Measurements from ENCODE around the gene SLC7A6OS. TPM values are rescaled to one million over a fixed set of nuclear protein-coding genes. Genes with fewer than 3 reads are reported as not detected.

SLC7A6OS gene
- total RNA-seq, 1 experiment from 2014 or later, result 16.0 TPM

DNA sequence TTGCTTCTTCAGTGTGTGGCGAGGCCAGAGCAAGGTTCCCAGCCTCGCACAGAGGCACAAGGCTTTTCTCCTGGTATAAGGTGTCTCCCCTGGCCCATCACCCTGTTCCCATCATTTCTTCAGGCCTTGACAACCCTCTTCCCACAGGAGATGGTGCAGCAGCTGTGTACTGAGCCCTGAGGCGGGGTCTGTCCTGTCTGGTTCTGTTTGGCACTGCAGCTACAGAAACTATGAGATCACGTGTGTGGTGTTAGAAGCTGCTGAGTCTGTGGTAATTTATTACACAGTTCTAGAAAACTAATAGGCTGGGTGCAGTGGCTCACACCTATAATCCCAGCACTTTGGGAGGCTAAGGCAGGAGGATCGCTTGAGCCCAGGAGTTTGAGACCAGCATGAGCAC, 58.4 kb downstream of the SLC7A6OS start:
- Histone ChIP-seq H3K9me3 (ENCODE audit: control insufficient read depth, insufficient read depth, low read depth, low read length) (no peaks in the 10 kb centered on the region), H3K4me3 (ENCODE audit: low read depth in 2 of 2, low read length in 2 of 2) (no peak overlapping the region), H3K27ac (ENCODE audit: low read length) (no peak overlapping the region), H3K36me3 (ENCODE audit: control insufficient read depth, insufficient read depth, low read length) (no peaks in the 10 kb centered on the region), H3K27me3 (ENCODE audit: control insufficient read depth, insufficient read depth, low read length) (no peaks in the 10 kb centered on the region), H3K4me1 (ENCODE audit: control insufficient read depth, insufficient read depth, low read length) (no peaks in the 10 kb centered on the region)
- ChIA-PET CTCF (interaction anchor here (0.5 kb wide), 1 partner anchor 1377 kb away, joined by 5 read pairs; no protein-coding TSS in a partner anchor), POLR2A (no interaction called here)
- ATAC-seq (no peak), DNase-seq (ENCODE audit: low read depth, low spot score) (no peak)
- intact Hi-C loops (cut with micrococcal nuclease; ENCODE audit: unreplicated experiment) (no loop called here), in situ Hi-C loops (cut with HindIII; ENCODE audit: low pct_unique_long_range_greater_than_20kb, low sequenced_read_pairs) (no loop called here)
- TF ChIP-seq, protein P1, sequence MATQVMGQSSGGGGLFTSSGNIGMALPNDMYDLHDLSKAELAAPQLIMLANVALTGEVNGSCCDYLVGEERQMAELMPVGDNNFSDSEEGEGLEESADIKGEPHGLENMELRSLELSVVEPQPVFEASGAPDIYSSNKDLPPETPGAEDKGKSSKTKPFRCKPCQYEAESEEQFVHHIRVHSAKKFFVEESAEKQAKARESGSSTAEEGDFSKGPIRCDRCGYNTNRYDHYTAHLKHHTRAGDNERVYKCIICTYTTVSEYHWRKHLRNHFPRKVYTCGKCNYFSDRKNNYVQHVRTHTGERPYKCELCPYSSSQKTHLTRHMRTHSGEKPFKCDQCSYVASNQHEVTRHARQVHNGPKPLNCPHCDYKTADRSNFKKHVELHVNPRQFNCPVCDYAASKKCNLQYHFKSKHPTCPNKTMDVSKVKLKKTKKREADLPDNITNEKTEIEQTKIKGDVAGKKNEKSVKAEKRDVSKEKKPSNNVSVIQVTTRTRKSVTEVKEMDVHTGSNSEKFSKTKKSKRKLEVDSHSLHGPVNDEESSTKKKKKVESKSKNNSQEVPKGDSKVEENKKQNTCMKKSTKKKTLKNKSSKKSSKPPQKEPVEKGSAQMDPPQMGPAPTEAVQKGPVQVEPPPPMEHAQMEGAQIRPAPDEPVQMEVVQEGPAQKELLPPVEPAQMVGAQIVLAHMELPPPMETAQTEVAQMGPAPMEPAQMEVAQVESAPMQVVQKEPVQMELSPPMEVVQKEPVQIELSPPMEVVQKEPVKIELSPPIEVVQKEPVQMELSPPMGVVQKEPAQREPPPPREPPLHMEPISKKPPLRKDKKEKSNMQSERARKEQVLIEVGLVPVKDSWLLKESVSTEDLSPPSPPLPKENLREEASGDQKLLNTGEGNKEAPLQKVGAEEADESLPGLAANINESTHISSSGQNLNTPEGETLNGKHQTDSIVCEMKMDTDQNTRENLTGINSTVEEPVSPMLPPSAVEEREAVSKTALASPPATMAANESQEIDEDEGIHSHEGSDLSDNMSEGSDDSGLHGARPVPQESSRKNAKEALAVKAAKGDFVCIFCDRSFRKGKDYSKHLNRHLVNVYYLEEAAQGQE (IDR thresholded peaks at IDR 0.05; ENCODE audit: insufficient read depth in 1 of 2, low read depth in 2 of 2, low read length in 1 of 2), result no peak
- TF ChIP-seq TCF7L2 (IDR thresholded peaks at IDR 0.05; ENCODE audit: low read depth, low read length) (no peak), SIN3A (IDR thresholded peaks at IDR 0.05; ENCODE audit: borderline replicate concordance, insufficient read depth, low read depth, low read length) (no peak), POLR2AphosphoS5 (IDR thresholded peaks at IDR 0.05; ENCODE audit: low read depth, low read length) (no peak)
- TF ChIP-seq, protein P2, sequence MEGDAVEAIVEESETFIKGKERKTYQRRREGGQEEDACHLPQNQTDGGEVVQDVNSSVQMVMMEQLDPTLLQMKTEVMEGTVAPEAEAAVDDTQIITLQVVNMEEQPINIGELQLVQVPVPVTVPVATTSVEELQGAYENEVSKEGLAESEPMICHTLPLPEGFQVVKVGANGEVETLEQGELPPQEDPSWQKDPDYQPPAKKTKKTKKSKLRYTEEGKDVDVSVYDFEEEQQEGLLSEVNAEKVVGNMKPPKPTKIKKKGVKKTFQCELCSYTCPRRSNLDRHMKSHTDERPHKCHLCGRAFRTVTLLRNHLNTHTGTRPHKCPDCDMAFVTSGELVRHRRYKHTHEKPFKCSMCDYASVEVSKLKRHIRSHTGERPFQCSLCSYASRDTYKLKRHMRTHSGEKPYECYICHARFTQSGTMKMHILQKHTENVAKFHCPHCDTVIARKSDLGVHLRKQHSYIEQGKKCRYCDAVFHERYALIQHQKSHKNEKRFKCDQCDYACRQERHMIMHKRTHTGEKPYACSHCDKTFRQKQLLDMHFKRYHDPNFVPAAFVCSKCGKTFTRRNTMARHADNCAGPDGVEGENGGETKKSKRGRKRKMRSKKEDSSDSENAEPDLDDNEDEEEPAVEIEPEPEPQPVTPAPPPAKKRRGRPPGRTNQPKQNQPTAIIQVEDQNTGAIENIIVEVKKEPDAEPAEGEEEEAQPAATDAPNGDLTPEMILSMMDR (IDR thresholded peaks at IDR 0.05), result no peak
- BruUV-seq (replicated peaks), result no TSS peak

GRCh38 chr16:68251832-68252231, 58.9 kb downstream of the SLC7A6OS start:
- no peaks in the 10 kb centered on the region for H3K9me3 ChIP-seq (ENCODE audit: control insufficient read depth, insufficient read depth, low read depth, low read length)
- CTCF ChIA-PET, result no interaction called here
- no peak overlapping the region for H3K27ac ChIP-seq (ENCODE audit: low read length)
- no peaks in the 10 kb centered on the region for H3K27me3 ChIP-seq (ENCODE audit: control insufficient read depth, insufficient read depth, low read length)
- no peaks in the 10 kb centered on the region for H3K36me3 ChIP-seq (ENCODE audit: control insufficient read depth, insufficient read depth, low read length)
- H3K4me3 ChIP-seq (ENCODE audit: low read depth in 2 of 2, low read length in 2 of 2), result no peak overlapping the region
- DNase-seq (ENCODE audit: low read depth, low spot score), result no peak
- intact Hi-C loops (cut with micrococcal nuclease; ENCODE audit: unreplicated experiment), result no loop called here
- in situ Hi-C loops (cut with HindIII; ENCODE audit: low pct_unique_long_range_greater_than_20kb, low sequenced_read_pairs), result no loop called here
- TF ChIP-seq TCF7L2 (IDR thresholded peaks at IDR 0.05; ENCODE audit: low read depth, low read length) (no peak), SIN3A (IDR thresholded peaks at IDR 0.05; ENCODE audit: borderline replicate concordance, insufficient read depth, low read depth, low read length) (no peak), POLR2AphosphoS5 (IDR thresholded peaks at IDR 0.05; ENCODE audit: low read depth, low read length) (no peak)
- TF ChIP-seq, protein P2 (IDR thresholded peaks at IDR 0.05), result no peak
- TF ChIP-seq, protein P1 (IDR thresholded peaks at IDR 0.05; ENCODE audit: insufficient read depth in 1 of 2, low read depth in 2 of 2, low read length in 1 of 2), result no peak
- POLR2A ChIA-PET, result no interaction called here
- H3K4me1 ChIP-seq (ENCODE audit: control insufficient read depth, insufficient read depth, low read length), result no peaks in the 10 kb centered on the region
- ATAC-seq, result no peak
- no TSS peak for BruUV-seq (replicated peaks)
